H1 (cell line): ENCODE measurements around the gene LCORL. TPM values are rescaled to one million over a fixed set of nuclear protein-coding genes. Genes with fewer than 3 reads are reported as not detected.

Experiments
- CTCF ChIA-PET: fragments of 300-600 bp; sonication (Branson Sonifier 250); formaldehyde crosslinking; loops from one replicate; lab custom pipeline; 2021; ENCODE audit not compliant: partially characterized antibody; lab: Charles Lee
- POLR2A ChIA-PET: fragments of 300-600 bp; sonication (Branson Sonifier 250); formaldehyde crosslinking; loops from one replicate; lab custom pipeline; 2021; ENCODE audit warnings: inconsistent platforms; ENCODE audit not compliant: partially characterized antibody; lab: Charles Lee
- DNase-seq, 2 experiments: peaks; one replicate each; pipeline versions ENCODE4 v3.0.0 to v3.0.0-alpha.2; 2010 to 2022; ENCODE audit warnings: low spot score in 2 of 2, low read depth in 1 of 2, mixed read lengths in 1 of 2
- FAIRE-seq: peaks from 2 replicates; lab custom pipeline; 2011; peaks lifted over from hg19 to GRCh38; lab: Jason Lieb, UNC
- H2AFZ ChIP-seq: 2 replicates; pipeline ENCODE4 v1.8.1; 2012; ENCODE audit warnings: low read length, inconsistent platforms
- H2AK5ac ChIP-seq: 2 replicates; pipeline ENCODE4 v1.6.1; 2013; ENCODE audit warnings: low read depth, low read length
- H2BK120ac ChIP-seq: replicated peaks from 2 replicates; pipeline ENCODE3; 2013; ENCODE audit warnings: low read depth, low read length, inconsistent platforms
- H2BK12ac ChIP-seq: 2 replicates; pipeline ENCODE4 v1.6.1; 2013; ENCODE audit warnings: low read depth, low read length
- H2BK15ac ChIP-seq: 2 replicates; pipeline ENCODE4 v1.6.1; 2013; ENCODE audit warnings: low read length
- H2BK20ac ChIP-seq: 2 replicates; pipeline ENCODE4 v1.6.1; 2013; ENCODE audit warnings: low read length
- H2BK5ac ChIP-seq: 2 replicates; pipeline ENCODE4 v1.6.1; 2013; ENCODE audit warnings: low read depth, low read length
- H3K14ac ChIP-seq: 2 replicates; pipeline ENCODE4 v1.6.1; 2013; ENCODE audit warnings: inconsistent platforms; ENCODE audit not compliant: insufficient read length
- H3K18ac ChIP-seq: 2 replicates; pipeline ENCODE4 v1.6.1; 2013; ENCODE audit warnings: low read length; ENCODE audit errors: extremely low read depth
- H3K23ac ChIP-seq: 2 replicates; pipeline ENCODE4 v1.6.1; 2013; ENCODE audit warnings: inconsistent platforms; ENCODE audit not compliant: insufficient read length
- H3K23me2 ChIP-seq: 2 replicates; pipeline ENCODE4 v1.6.1; 2013; ENCODE audit warnings: low read depth, low read length
- H3K27ac ChIP-seq: 2 replicates; pipeline ENCODE4 v1.6.1; 2011; ENCODE audit warnings: low read depth, low read length, inconsistent platforms
- H3K27me3 ChIP-seq, 4 experiments: replicated peaks in 1 of 4; 1 replicate in 1 of 4; 2 replicates in 3 of 4; pipeline versions ENCODE4 v1.6.1 to v1.8.1; 2011 to 2013; ENCODE audit warnings: low read length in 3 of 4, mild to moderate bottlenecking in 3 of 4, inconsistent platforms in 2 of 4, mixed read lengths in 2 of 4, moderate library complexity in 1 of 4; ENCODE audit not compliant: control insufficient read depth in 3 of 4, insufficient read depth in 3 of 4; ENCODE audit errors: extremely low read depth in 1 of 4
- H3K36me3 ChIP-seq, 4 experiments: 2 replicates each; pipeline versions ENCODE4 v1.6.1 to v1.8.1; 2011 to 2013; ENCODE audit warnings: mild to moderate bottlenecking in 4 of 4, low read length in 3 of 4, moderate library complexity in 2 of 4, control low read depth in 1 of 4, inconsistent platforms in 1 of 4; ENCODE audit not compliant: insufficient read depth in 4 of 4, control insufficient read depth in 2 of 4
- H3K4ac ChIP-seq: replicated peaks from 2 replicates; pipeline ENCODE3; 2013; ENCODE audit warnings: low read length, low read depth, mixed read lengths, inconsistent platforms; ENCODE audit not compliant: insufficient read length
- H3K4me1 ChIP-seq, 4 experiments: replicated peaks in 1 of 4; 1 replicate in 1 of 4; 2 replicates in 3 of 4; pipeline versions ENCODE4 v1.6.1 to v1.8.1; 2011 to 2013; ENCODE audit warnings: low read length in 3 of 4, inconsistent platforms in 2 of 4, mixed read lengths in 1 of 4; ENCODE audit not compliant: insufficient read depth in 4 of 4, control insufficient read depth in 3 of 4
- H3K4me2 ChIP-seq, 2 experiments: 2 replicates each; pipeline versions ENCODE4 v1.6.1 to v1.8.1; 2011 to 2013; ENCODE audit warnings: low read depth in 2 of 2, low read length in 2 of 2, control low read depth in 1 of 2, inconsistent platforms in 1 of 2, mild to moderate bottlenecking in 1 of 2; ENCODE audit not compliant: insufficient read depth in 1 of 2
- H3K4me3 ChIP-seq, 4 experiments: fragments of 200-600, 300-600 bp in 1 of 4; sonication (generic), shearing (Covaris generic), sonication (Bioruptor Twin) in 1 of 4; 2 replicates each; pipeline versions ENCODE4 v1.5.1 to v1.8.1; 2011 to 2016; ENCODE audit warnings: low read length in 4 of 4, low read depth in 3 of 4, control low read depth in 2 of 4, inconsistent platforms in 2 of 4, mild to moderate bottlenecking in 2 of 4, mixed read lengths in 1 of 4, moderate library complexity in 1 of 4; ENCODE audit not compliant: insufficient read depth in 2 of 4; ENCODE audit errors: extremely low read depth in 1 of 4
- H3K56ac ChIP-seq: replicated peaks from 2 replicates; pipeline ENCODE3; 2013; ENCODE audit warnings: low read depth, mild to moderate bottlenecking, mixed read lengths, low read length, inconsistent platforms; ENCODE audit not compliant: insufficient read length
- H3K79me1 ChIP-seq: 2 replicates; pipeline ENCODE4 v1.6.1; 2013; ENCODE audit warnings: low read depth, low read length, control low read depth
- H3K79me2 ChIP-seq, 2 experiments: 2 replicates each; pipeline versions ENCODE4 v1.6.1 to v1.8.1; 2012 to 2013; ENCODE audit warnings: low read length in 2 of 2, mild to moderate bottlenecking in 2 of 2, inconsistent platforms in 1 of 2; ENCODE audit not compliant: insufficient read depth in 2 of 2, control insufficient read depth in 1 of 2
- H3K9ac ChIP-seq, 4 experiments: replicated peaks in 1 of 4; 1 replicate in 1 of 4; 2 replicates in 3 of 4; pipeline versions ENCODE4 v1.6.1 to v1.8.1; 2011 to 2013; ENCODE audit warnings: low read depth in 3 of 4, low read length in 3 of 4, control low read depth in 2 of 4, mild to moderate bottlenecking in 2 of 4, moderate library complexity in 2 of 4, inconsistent platforms in 1 of 4; ENCODE audit errors: extremely low read depth in 1 of 4
- H3K9me3 ChIP-seq, 2 experiments: 2 replicates each; pipeline versions ENCODE4 v1.6.1 to v1.8.1; 2012 to 2013; ENCODE audit warnings: mild to moderate bottlenecking in 2 of 2, moderate library complexity in 2 of 2, control low read depth in 1 of 2, inconsistent platforms in 1 of 2, low read depth in 1 of 2, low read length in 1 of 2, mixed read lengths in 1 of 2; ENCODE audit not compliant: insufficient read depth in 2 of 2
- H4K20me1 ChIP-seq, 2 experiments: replicated peaks in 1 of 2; 2 replicates each; pipeline versions ENCODE3 to v1.8.1; 2011 to 2013; ENCODE audit warnings: inconsistent platforms in 2 of 2, low read length in 2 of 2, mild to moderate bottlenecking in 1 of 2; ENCODE audit not compliant: insufficient read depth in 2 of 2, control insufficient read depth in 1 of 2
- H4K5ac ChIP-seq: 2 replicates; pipeline ENCODE4 v1.6.1; 2013; ENCODE audit warnings: low read length, low read depth, mixed read lengths, inconsistent platforms; ENCODE audit not compliant: insufficient read length
- H4K8ac ChIP-seq: 2 replicates; pipeline ENCODE4 v1.8.0; 2013; ENCODE audit warnings: mild to moderate bottlenecking, moderate library complexity, low read length, inconsistent platforms; ENCODE audit not compliant: insufficient read depth; ENCODE audit errors: extremely low read depth
- H4K91ac ChIP-seq: replicated peaks from 2 replicates; pipeline ENCODE3; 2013; ENCODE audit warnings: low read length, mixed read lengths, inconsistent platforms; ENCODE audit not compliant: insufficient read length
- BACH1 ChIP-seq: IDR thresholded peaks from 2 replicates; pipeline ENCODE4 v1.6.1; 2012; ENCODE audit warnings: low read length, improper control_type of control experiment
- CBX5 ChIP-seq: fragments of 300-800, 300-1000 bp; sonication (generic); IDR thresholded peaks from 2 replicates; pipeline ENCODE4 v1.7.1; 2016; ENCODE audit warnings: antibody characterized with exemption, low read length, low read depth
- EGR1 ChIP-seq: IDR thresholded peaks from 2 replicates; pipeline ENCODE4 v1.6.1; 2011; ENCODE audit warnings: low read depth, low read length, borderline replicate concordance
- EZH2 ChIP-seq: fragments of 200-600 bp; sonication (generic); IDR thresholded peaks from 2 replicates; pipeline ENCODE4 v1.7.1; 2012; ENCODE audit warnings: low read depth, mild to moderate bottlenecking, moderate library complexity, low read length, inconsistent platforms; ENCODE audit not compliant: severe bottlenecking
- GTF2F1 ChIP-seq: IDR thresholded peaks from 2 replicates; pipeline ENCODE4 v1.6.1; 2012; ENCODE audit warnings: low read depth, low read length, improper control_type of control experiment, borderline replicate concordance
- JUND ChIP-seq: IDR thresholded peaks from 2 replicates; pipeline ENCODE4 v1.6.1; 2011; ENCODE audit warnings: mild to moderate bottlenecking, improper control_type of control experiment, low read length
- NRF1 ChIP-seq: IDR thresholded peaks from 2 replicates; pipeline ENCODE4 v1.6.1; 2011; ENCODE audit warnings: mild to moderate bottlenecking, low read depth, low read length, improper control_type of control experiment
- SIN3A ChIP-seq, 2 experiments: IDR thresholded peaks in 1 of 2; conservative IDR thresholded peaks in 1 of 2; 2 replicates each; pipeline ENCODE4 v1.6.1; 2011 to 2012; ENCODE audit warnings: low read length in 2 of 2, improper control_type of control experiment in 1 of 2, low read depth in 1 of 2, mild to moderate bottlenecking in 1 of 2
- TAF7 ChIP-seq: optimal IDR thresholded peaks from 2 replicates; pipeline ENCODE3; 2011; ENCODE audit warnings: low read depth, mild to moderate bottlenecking, inconsistent platforms, low read length, moderate library complexity, borderline replicate concordance
- TBP ChIP-seq: IDR thresholded peaks from 2 replicates; pipeline ENCODE4 v1.6.1; 2011; ENCODE audit warnings: low read depth, low read length, improper control_type of control experiment
- polyA plus RNA-seq, 7 experiments: library from polyadenylated mRNA; depleted of rRNA in 3 of 7; stranded (reverse) in 5 of 7; unstranded in 2 of 7; fragments of >200 nt in 5 of 7; fragments of 200-250 nt in 2 of 7; gene quantifications; 1 replicate in 5 of 7; 2 replicates in 1 of 7; 4 replicates in 1 of 7; pipeline versions ENCODE4 v1.2.1 to v1.2.3, GENCODE V29; 2011 to 2013; ENCODE audit warnings: missing spikeins in 2 of 7, mixed read lengths in 2 of 7
- total RNA-seq: library from RNA; stranded (reverse); fragmentation: NEBNext Ultra II Directional; extraction: Animal tissue kit (Norgen Biotek cat#: 25700); gene quantifications from 2 replicates; pipeline ENCODE4 v1.2.1, GENCODE V29; 2021
- TF ChIP-seq, protein P1 (sequence below): IDR thresholded peaks from 2 replicates; pipeline ENCODE4 v1.6.1; 2011; ENCODE audit warnings: low read depth, mild to moderate bottlenecking, low read length; ENCODE audit not compliant: insufficient read depth
- TF ChIP-seq, protein P2 (sequence below): IDR thresholded peaks from 2 replicates; pipeline ENCODE4 v1.6.1; 2012; ENCODE audit warnings: inconsistent platforms

LCORL gene
- total and polyA plus RNA-seq, 2 of the 8 experiments (the other 6 are each of a cell fraction or from before 2014, with no cell fraction given): 2.2 to 19.2 TPM

DNA sequence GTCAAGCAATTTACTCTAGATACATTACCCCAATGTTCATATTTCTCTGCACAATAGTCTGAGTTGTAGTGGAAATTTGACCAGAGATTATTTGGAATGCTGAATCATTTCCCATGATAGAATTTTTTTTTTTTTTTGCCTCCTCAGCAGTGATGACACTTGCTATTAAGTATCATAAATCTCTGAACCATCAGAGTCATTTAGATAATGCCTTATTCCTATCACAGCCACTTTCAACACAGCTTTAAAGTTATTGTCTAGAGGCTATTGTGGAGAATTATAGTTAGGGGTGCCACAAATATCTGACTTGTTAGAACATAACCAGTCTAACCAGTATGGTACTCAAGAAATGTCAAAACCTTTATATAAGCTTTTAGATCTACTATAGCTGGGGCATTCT is 79.8 kb downstream of the LCORL start:
- H3K23me2 ChIP-seq: no peaks in the 10 kb centered on the region
- DNase-seq: no peak
- H2BK15ac ChIP-seq: no peak overlapping the region
- no peak overlapping the region for H4K8ac ChIP-seq
- no peak overlapping the region for H3K27ac ChIP-seq
- H3K14ac ChIP-seq: no peak overlapping the region
- no peak overlapping the region for H2AK5ac ChIP-seq
- no peak overlapping the region for H3K4me2 ChIP-seq
- ChIA-PET POLR2A (interaction anchor here (0.6 kb wide), 1 partner anchor 13 kb away, joined by 3 read pairs; no protein-coding TSS in a partner anchor), CTCF (interaction anchor here (0.6 kb wide), 1 partner anchor 483 kb away, joined by 3 read pairs; no protein-coding TSS in a partner anchor)
- H3K4me3 ChIP-seq: no peak overlapping the region
- no peaks in the 10 kb centered on the region for H3K79me2 ChIP-seq
- FAIRE-seq: no peak
- H3K36me3 ChIP-seq: no peaks in the 10 kb centered on the region
- no peak overlapping the region for H3K23ac ChIP-seq
- TF ChIP-seq EGR1 (no peak), NRF1 (no peak), BACH1 (no peak), SIN3A (conservative IDR thresholded peaks at IDR 0.05 in 1 of 2, IDR thresholded peaks at IDR 0.05 in 1 of 2; ENCODE audit: low read depth in 1 of 2, low read length in 2 of 2) (no peak), EZH2 (no peak), CBX5 (no peak), TAF7 (no peak), TBP (no peak), JUND (no peak), GTF2F1 (no peak)
- TF ChIP-seq, protein P1, sequence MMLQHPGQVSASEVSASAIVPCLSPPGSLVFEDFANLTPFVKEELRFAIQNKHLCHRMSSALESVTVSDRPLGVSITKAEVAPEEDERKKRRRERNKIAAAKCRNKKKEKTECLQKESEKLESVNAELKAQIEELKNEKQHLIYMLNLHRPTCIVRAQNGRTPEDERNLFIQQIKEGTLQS: no peak
- TF ChIP-seq, protein P2, sequence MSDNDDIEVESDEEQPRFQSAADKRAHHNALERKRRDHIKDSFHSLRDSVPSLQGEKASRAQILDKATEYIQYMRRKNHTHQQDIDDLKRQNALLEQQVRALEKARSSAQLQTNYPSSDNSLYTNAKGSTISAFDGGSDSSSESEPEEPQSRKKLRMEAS: no peak
- H3K18ac ChIP-seq: no peak overlapping the region
- H3K56ac ChIP-seq: no peak overlapping the region
- H2BK12ac ChIP-seq: no peak overlapping the region
- H3K4ac ChIP-seq: no peak overlapping the region
- H4K91ac ChIP-seq: no peak overlapping the region
- no peak overlapping the region for H2AFZ ChIP-seq
- H2BK20ac ChIP-seq: no peak overlapping the region
- no peaks in the 10 kb centered on the region for H4K20me1 ChIP-seq
- H4K5ac ChIP-seq: no peak overlapping the region
- no peaks in the 10 kb centered on the region for H3K4me1 ChIP-seq
- no peak overlapping the region for H2BK5ac ChIP-seq
- no peaks in the 10 kb centered on the region for H3K79me1 ChIP-seq
- no peaks in the 10 kb centered on the region for H3K9me3 ChIP-seq
- H2BK120ac ChIP-seq: no peak overlapping the region
- H3K27me3 ChIP-seq: no peaks in the 10 kb centered on the region
- H3K9ac ChIP-seq: no peak overlapping the region
